HFFc6 (cell line): ENCODE results near the gene NUDT9. TPM values are rescaled to one million over a fixed set of nuclear protein-coding genes. Genes with fewer than 3 reads are reported as not detected.

ENCODE experiments used
- DNase-seq: peaks from one replicate; pipeline ENCODE4 v3.0.0-alpha.2; 2018
- H3K27ac Mint-ChIP-seq: 2 replicates; pipeline ENCODE4 v1.8.0; 2020; ENCODE audit warnings: mild to moderate bottlenecking, mixed read lengths
- H3K27me3 Mint-ChIP-seq: 2 replicates; pipeline ENCODE4 v1.8.0; 2021; ENCODE audit warnings: mild to moderate bottlenecking, moderate library complexity, mixed read lengths; ENCODE audit not compliant: insufficient read depth
- H3K36me3 Mint-ChIP-seq: 2 replicates; pipeline ENCODE4 v1.8.0; 2021; ENCODE audit warnings: low read depth, mixed read lengths
- H3K4me1 Mint-ChIP-seq: 2 replicates; pipeline ENCODE4 v1.8.0; 2020; ENCODE audit warnings: low read depth, mixed read lengths
- H3K4me3 Mint-ChIP-seq: 2 replicates; pipeline ENCODE4 v1.8.0; 2020; ENCODE audit warnings: mild to moderate bottlenecking, moderate library complexity, mixed read lengths
- H3K9me3 Mint-ChIP-seq: 2 replicates; pipeline ENCODE4 v1.8.0; 2020; ENCODE audit warnings: mild to moderate bottlenecking, mixed read lengths
- total RNA-seq, 6 experiments: library from RNA; stranded (reverse); fragmentation: NEBNext Ultra II Directional; extraction: Animal tissue kit (Norgen Biotek cat#: 25700); gene quantifications; 2 replicates in 1 of 6; 3 replicates in 5 of 6; pipeline ENCODE4 v1.2.3, GENCODE V29; 2021
- TF ChIP-seq, protein P1 (sequence below): fragments of 200-600 bp; sonication (generic); IDR thresholded peaks from 2 replicates; pipeline ENCODE4 v1.5.0; 2021; ENCODE audit warnings: antibody characterized with exemption, mild to moderate bottlenecking

Gene NUDT9
- total RNA-seq, 6 experiments from 2014 or later = 21.3 to 28.0 (median 23.4) TPM

DNA sequence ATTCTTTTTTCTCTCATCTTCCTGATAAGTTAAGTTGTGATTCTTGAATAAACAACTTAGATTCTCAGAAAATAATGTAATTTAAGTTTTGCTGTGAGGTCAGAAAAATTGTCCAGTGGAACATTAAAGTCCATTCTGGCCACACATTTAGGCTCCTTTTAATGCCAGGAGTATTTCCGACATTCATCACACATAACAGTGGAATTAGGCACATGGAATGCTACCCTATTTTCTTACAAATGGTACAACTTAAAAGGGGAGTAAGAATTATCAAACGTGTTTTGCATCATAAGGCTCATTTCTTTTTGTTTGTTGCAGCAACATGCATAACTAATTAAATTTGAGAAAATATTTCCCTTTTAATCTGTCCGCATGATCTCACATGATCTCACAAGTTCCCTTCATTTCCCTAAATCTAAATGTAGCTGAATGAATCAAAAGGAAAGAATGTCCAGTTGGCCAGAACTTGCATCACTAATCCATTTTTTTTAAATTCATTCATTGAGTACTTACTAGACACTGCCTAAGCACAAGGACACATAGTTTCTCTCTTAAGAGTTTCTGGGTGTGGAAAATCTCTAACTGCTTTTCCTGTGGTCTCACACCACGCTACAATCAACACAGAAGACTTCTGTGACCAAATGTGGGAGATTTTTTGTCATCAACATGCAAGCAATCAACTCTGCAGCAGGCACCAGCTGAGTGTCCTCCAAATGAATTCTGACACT, 84.8 kb downstream of the NUDT9 start:
- Mint-ChIP-seq H3K27me3 (peaks cover 2% of the 10 kb centered on the region), H3K9me3 (no peaks in the 10 kb centered on the region), H3K4me1 (peaks cover 36% of the 10 kb centered on the region), H3K4me3 (peak overlapping the region; percentile 76), H3K27ac (peak overlapping the region; percentile 92), H3K36me3 (no peaks in the 10 kb centered on the region)
- TF ChIP-seq, protein P1, sequence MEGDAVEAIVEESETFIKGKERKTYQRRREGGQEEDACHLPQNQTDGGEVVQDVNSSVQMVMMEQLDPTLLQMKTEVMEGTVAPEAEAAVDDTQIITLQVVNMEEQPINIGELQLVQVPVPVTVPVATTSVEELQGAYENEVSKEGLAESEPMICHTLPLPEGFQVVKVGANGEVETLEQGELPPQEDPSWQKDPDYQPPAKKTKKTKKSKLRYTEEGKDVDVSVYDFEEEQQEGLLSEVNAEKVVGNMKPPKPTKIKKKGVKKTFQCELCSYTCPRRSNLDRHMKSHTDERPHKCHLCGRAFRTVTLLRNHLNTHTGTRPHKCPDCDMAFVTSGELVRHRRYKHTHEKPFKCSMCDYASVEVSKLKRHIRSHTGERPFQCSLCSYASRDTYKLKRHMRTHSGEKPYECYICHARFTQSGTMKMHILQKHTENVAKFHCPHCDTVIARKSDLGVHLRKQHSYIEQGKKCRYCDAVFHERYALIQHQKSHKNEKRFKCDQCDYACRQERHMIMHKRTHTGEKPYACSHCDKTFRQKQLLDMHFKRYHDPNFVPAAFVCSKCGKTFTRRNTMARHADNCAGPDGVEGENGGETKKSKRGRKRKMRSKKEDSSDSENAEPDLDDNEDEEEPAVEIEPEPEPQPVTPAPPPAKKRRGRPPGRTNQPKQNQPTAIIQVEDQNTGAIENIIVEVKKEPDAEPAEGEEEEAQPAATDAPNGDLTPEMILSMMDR = no peak
- peak; percentile 83 for DNase-seq

Other genes starting within 250 kb of the NUDT9 start
- gene KLHL8, start 202.0 kb upstream of the NUDT9 start, total RNA-seq = 10 to 100 TPM in 3 of 6 experiments, 1 to 10 TPM in 3; 8.0 to 11.5 (median 9.8) TPM
- not detected for gene HSD17B13, start 99.7 kb upstream of the NUDT9 start, total RNA-seq
- gene HSD17B11, start 31.4 kb upstream of the NUDT9 start, total RNA-seq = 10 to 100 TPM; 14.6 to 18.7 (median 16.3) TPM
- not detected for gene SPARCL1, start 106.8 kb downstream of the NUDT9 start, total RNA-seq
- not detected for gene DSPP, start 186.0 kb downstream of the NUDT9 start, total RNA-seq
- not detected for gene DMP1, start 227.7 kb downstream of the NUDT9 start, total RNA-seq